ENCODE measurements around the gene BLOC1S3. TPM values are rescaled to one million over a fixed set of nuclear protein-coding genes. Genes with fewer than 3 reads are reported as not detected.

BLOC1S3 gene, protein sequence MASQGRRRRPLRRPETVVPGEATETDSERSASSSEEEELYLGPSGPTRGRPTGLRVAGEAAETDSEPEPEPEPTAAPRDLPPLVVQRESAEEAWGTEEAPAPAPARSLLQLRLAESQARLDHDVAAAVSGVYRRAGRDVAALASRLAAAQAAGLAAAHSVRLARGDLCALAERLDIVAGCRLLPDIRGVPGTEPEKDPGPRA
- 1 to 10 TPM; 5.9 to 9.0 (median 7.7) TPM for polyA plus RNA-seq (ENCODE audit: insufficient read length in 10 of 10)
- long read RNA-seq, donor 1, partial matches to known transcripts: 0 of 1 reads
- long read RNA-seq, donor 1, other reads (novel, unspliced or antisense): 0 of 1 reads
- long read RNA-seq, donor 2: 0 reads
- long read RNA-seq, donor 3: 0 reads
- long read RNA-seq, donor 4, partial matches to known transcripts: 0 of 1 reads
- long read RNA-seq, donor 4, other reads (novel, unspliced or antisense): 0 of 1 reads
- long read RNA-seq, donor 5, partial matches to known transcripts: 0 of 3 reads
- long read RNA-seq, donor 5, other reads (novel, unspliced or antisense): 0 of 3 reads
- long read RNA-seq, donor 6, partial matches to known transcripts: 0 of 1 reads
- long read RNA-seq, donor 6, other reads (novel, unspliced or antisense): 0 of 1 reads
- long read RNA-seq, donor 7: 0 reads
- long read RNA-seq, donor 8, partial matches to known transcripts: 7 of 8 reads
- long read RNA-seq, donor 8, other reads (novel, unspliced or antisense): 0 of 8 reads
- long read RNA-seq, donor 9: 0 reads

- peak; percentile 100 for DNase-seq
These were observed at the start of gene BLOC1S3 for GRCh38 chr19:45178262-45179071. Gene BLOC1S3, plus strand, starts transcription at chr19:45178784. Its CDS starts 513 bp downstream, at chr19:45179297.

- no peak for DNase-seq
These were observed 49.8 kb upstream of the BLOC1S3 start for GRCh38 chr19:45128806-45129205.

GRCh38 chr19:45130236-45130635, 48.3 kb upstream of the BLOC1S3 start:
- no peak for DNase-seq

DNA sequence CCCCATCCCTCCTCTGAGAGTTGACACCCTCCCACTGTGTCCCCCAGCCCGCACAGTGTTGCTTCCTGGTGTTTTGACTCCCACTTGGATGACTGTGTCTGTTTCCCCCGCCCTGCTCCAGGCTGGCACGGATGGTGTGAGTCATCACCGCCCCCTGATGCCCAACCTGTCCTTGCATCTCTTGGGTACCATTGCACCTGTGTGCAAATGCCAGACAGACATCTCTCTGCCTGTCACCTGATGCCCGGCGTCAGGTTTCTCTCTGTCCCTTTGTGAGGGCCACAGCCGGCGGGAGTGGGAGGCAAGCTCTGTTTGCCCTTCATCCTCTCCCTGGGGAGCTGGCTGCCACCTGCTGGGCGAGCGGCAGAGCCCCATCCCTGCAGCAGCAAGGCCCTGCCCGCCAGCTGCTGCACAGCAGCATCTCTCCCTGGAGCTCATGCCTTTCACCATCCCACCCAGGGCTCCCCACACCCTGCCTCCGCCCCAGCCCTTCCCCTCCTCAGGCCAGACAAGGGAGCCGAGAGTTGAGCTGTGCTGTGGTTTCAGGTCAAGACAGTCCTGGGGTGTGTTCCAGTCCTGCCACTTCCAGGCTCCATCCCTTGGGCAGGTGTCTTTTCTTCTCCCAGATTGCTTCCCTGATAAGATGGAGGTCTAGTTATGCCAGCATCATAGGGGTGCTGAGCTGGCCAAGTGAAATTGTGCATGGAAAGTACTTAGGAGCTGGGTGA, 47.5 kb upstream of the BLOC1S3 start:
- DNase-seq: no peak

DNA sequence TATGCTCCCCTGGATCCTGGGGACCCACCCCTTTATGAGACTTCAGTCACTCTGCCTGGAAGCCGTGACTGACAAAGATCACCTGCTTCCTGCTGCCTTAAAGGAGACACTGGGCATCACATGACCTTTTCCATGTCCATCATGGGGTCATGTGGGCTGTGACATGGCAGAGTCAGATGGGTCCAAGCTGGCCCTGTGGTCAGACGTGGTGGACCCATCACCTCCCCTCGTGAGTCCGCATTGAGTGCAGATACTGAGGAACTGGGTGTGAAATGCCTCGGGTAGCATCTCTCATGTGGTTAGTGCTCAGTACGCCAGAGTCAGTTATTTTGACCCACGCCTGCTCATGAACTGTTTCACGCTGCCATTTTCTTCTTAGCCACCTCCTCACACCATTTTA, 44.9 kb upstream of the BLOC1S3 start:
- no peak for DNase-seq

DNA sequence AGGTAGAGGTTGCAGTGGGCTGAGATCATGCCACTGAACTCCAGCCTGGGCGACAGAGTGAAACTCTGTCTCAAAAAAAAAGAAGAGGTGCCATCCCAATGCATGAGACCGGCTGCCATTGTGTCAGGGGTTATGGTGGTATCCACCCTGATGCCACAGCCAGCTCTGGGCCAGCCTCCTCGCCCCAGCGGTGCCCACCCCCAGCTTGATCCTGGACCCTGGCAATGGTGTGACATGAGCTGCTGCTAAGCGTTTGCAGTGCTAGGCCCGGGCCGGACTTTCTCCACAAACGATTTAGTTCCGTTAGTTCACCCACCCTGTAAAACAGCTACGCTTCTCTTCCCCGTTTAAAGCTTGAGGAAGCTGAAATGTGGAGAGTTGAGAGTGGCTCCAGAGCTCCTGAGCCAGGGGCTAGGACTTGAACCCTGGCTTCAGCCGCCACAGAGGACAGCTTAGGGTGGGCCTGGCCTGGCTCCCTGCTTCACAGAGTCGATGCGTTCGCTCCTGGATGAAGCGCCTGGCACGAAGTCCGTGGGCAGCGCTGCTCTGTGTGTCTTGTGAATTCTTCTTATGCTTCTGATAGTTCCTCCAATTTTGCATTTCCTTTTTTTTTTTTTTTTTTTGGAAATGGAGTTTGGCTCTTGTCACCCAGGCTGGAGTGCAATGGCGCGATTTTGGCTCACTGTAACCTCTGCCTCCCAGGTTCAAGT, 43.3 kb upstream of the BLOC1S3 start:
- DNase-seq: no peak

DNA sequence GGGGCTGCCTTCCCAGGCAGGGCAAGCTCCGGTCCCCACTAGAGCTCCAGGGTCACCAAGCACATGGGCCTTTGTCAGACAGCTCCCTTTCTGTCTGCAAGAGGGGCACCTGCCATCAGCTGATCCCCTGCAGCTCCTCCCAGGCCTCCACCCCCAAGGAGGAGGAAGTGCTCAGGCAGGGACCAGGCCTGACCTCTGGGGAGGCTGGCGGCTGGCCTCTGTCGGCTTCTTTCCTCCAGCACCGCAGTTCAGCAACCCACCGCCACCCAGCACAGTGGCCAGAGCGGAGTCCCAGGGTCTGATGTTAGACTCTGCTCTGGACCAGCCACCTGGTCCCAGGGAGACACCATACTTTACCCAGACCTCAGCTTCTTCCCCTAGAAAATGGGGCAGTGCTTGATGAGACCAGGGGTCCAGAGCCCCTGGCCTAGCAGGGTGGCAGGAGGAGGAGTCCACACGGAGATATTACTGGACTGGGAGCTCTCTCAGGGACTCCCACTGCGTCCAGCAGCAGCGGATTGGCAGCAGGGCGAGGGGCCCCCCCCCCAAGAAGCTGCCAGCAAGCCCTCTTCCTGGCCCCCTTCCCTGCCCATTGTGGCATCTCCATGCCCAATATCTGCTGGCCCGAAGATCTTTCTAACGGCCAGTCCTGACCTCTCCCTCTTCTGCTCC, 41.9 kb upstream of the BLOC1S3 start:
- no peak for DNase-seq

GRCh38 chr19:45137179-45137761, 41.3 kb upstream of the BLOC1S3 start:
- peak; percentile 54 to 85 (median 61) for DNase-seq

GRCh38 chr19:45138303-45138751, 40.3 kb upstream of the BLOC1S3 start:
- DNase-seq: no peak

DNA sequence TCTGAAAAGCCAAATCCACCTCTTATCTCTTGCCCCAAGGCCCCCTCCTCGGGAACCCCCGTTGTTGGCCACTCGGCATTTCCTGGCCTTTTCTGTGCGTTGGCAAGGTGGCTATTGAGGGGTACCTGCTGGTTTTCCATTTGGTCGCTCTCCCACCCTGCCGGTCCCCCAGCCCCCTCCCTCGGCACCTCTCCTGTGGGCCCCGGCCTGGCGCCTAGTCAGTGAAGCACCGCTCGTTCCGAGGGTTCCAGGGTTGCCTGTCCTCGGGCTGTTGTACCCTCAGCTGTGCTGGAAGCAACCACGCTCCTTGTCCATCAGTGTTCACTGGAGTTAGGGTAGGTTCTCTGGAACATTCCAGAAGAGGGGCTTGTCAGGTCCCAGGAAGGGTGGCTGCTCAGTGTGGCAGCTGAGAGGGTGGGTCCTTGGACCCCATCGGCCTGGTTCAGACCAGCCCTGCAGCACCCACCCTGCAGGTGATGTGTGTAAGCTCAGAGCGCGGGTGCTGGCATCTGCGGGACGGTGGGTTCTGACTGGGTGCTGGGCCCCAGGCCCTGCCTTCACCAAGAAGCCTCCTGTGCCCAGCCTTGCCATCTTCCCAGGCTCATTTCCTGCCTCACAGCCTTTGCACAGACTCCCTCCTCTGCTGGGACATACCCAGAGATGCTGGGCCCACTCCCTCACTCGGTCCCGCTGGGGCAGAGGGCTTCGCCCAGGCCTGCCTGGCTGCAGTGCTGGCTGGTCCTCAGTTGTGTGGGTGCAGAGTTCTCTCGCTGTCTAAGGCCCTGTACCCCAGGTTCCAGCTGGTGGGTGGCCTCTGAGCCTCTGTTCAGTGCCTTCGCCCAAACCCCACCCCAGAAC, 39.1 kb upstream of the BLOC1S3 start:
- DNase-seq: no peak

DNA sequence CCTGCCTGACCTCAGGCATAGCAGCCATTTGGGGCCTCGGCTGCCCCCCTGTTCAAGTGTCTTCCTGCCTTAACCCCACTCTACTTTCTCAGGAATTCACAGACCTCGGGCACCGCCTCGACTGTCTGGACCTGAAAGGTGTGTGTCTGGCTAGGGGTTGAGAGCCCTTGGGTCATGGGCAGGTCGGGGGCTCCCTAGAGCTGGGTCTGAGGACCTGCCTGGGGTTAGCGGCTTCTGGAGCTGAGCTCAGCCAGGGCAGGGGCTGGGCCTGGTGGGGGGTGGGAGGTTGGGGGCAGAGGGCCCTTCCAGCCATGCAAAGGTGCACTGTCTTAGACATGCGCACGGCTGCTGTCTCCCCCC, 38.5 kb upstream of the BLOC1S3 start:
- DNase-seq: no peak

DNA sequence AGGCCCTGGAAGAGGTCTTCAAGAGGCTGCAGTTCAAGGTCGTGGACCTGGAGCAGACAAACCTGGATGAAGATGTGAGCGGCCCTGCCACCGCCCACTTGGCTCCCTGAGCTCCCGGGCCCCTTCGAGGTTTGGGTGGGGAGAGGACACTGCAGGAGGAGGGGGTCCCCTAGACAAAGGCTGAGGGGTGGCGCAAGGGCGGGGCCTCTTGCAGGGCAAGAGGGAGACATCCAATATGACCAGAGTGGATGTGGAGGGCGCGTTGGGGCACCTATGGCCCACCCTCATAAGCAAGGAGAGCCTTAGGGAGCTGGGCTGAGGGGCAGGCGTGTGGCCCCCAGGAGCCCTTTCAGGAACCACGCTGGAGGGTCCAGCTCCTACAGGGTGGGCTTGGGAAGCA, 38.1 kb upstream of the BLOC1S3 start:
- no peak for DNase-seq

GRCh38 chr19:45141203-45141900, 37.2 kb upstream of the BLOC1S3 start:
- DNase-seq: no peak

DNA sequence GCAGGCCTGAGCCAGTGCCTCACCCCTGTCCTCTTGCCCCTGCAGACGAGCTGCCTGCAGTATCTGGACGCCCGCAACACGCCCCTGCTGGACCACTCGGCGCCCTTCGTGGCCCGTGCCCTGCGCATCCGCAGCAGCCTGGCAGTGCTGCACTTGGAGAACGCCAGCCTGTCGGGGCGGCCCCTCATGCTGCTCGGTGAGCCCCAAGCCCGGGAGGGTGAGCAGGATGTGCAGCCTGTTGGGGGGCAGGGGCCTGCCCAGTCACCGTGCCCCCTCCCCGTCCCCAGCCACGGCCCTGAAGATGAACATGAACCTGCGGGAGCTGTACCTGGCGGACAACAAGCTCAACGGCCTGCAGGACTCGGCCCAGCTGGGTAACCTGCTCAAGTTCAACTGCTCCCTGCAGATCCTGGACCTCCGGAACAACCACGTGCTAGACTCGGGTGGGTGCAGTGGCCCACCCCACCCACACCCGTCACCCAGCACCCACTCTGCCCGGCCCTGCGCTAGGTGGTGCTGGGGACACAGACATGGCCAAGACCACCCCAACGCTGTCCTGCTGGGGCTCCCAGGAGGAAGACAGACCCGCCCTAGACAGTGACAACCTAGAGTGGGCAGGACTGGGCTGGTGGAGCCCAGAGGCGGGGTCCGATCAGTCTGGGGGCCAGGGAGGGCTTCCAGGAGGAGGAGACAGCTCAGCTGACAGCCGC, 36.4 kb upstream of the BLOC1S3 start:
- DNase-seq: no peak

DNA sequence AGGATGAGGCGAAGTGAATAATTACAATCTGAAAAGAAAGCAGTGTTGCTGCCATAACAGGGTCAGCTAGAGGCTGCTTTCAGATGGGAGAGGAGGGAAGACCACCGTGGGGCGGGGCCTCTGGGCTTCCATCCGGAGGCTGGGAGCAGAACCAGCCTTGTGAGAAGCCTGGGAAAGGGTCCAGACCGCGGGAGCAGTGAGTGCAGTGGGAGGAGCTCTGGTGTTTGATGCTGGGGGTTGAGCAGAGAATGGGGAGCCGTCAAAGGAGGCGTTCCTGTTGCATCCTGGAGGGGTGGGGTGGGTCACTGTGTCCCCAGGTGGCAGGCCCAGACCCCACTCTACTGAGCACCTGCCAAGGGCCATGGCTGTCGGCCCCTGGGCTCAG, 35.9 kb upstream of the BLOC1S3 start:
- peak in 1 of 3 donors; percentile 37 for DNase-seq

- no peak for DNase-seq
These were observed 33.9 kb upstream of the BLOC1S3 start for GRCh38 chr19:45144431-45145269.
